Ishikawa (cell line): ENCODE measurements around the gene ZNF444.

Source experiments
- CEBPB ChIP-seq: IDR thresholded peaks from 2 replicates; pipeline ENCODE4 v1.6.1; 2012
- CREB1 ChIP-seq: IDR thresholded peaks from 2 replicates; pipeline ENCODE4 v1.6.1; 2012; ENCODE audit warnings: low read depth
- EGR1 ChIP-seq: IDR thresholded peaks from 2 replicates; pipeline ENCODE4 v1.6.1; 2012
- EP300 ChIP-seq: IDR thresholded peaks from 2 replicates; pipeline ENCODE4 v1.6.1; 2012; ENCODE audit warnings: borderline replicate concordance
- FOXM1 ChIP-seq: IDR thresholded peaks from 2 replicates; pipeline ENCODE4 v1.6.1; 2012; ENCODE audit warnings: low read depth, borderline replicate concordance
- NFIC ChIP-seq: IDR thresholded peaks from 2 replicates; pipeline ENCODE4 v1.6.1; 2012
- RAD21 ChIP-seq: IDR thresholded peaks from 2 replicates; pipeline ENCODE4 v1.6.1; 2012; ENCODE audit warnings: low read depth
- TAF1 ChIP-seq: IDR thresholded peaks from 2 replicates; pipeline ENCODE4 v1.6.1; 2012; ENCODE audit warnings: low read depth, mild to moderate bottlenecking
- TCF12 ChIP-seq: IDR thresholded peaks from 2 replicates; pipeline ENCODE4 v1.6.1; 2012; ENCODE audit warnings: low read depth
- TEAD4 ChIP-seq: IDR thresholded peaks from 2 replicates; pipeline ENCODE4 v1.6.1; 2012
- YY1 ChIP-seq: IDR thresholded peaks from 2 replicates; pipeline ENCODE4 v1.6.1; 2012; ENCODE audit warnings: low read depth
- ZBTB7A ChIP-seq: IDR thresholded peaks from 2 replicates; pipeline ENCODE4 v1.6.1; 2012; ENCODE audit warnings: low read depth
- TF ChIP-seq, protein P1 (sequence below): IDR thresholded peaks from 2 replicates; pipeline ENCODE4 v1.6.1; 2012
- TF ChIP-seq, protein P2 (sequence below): IDR thresholded peaks from 2 replicates; pipeline ENCODE4 v1.6.1; 2012; ENCODE audit warnings: low read depth, mild to moderate bottlenecking
- TF ChIP-seq, protein P3 (sequence below): IDR thresholded peaks from 2 replicates; pipeline ENCODE4 v1.6.1; 2012

The ZNF444 gene

DNA sequence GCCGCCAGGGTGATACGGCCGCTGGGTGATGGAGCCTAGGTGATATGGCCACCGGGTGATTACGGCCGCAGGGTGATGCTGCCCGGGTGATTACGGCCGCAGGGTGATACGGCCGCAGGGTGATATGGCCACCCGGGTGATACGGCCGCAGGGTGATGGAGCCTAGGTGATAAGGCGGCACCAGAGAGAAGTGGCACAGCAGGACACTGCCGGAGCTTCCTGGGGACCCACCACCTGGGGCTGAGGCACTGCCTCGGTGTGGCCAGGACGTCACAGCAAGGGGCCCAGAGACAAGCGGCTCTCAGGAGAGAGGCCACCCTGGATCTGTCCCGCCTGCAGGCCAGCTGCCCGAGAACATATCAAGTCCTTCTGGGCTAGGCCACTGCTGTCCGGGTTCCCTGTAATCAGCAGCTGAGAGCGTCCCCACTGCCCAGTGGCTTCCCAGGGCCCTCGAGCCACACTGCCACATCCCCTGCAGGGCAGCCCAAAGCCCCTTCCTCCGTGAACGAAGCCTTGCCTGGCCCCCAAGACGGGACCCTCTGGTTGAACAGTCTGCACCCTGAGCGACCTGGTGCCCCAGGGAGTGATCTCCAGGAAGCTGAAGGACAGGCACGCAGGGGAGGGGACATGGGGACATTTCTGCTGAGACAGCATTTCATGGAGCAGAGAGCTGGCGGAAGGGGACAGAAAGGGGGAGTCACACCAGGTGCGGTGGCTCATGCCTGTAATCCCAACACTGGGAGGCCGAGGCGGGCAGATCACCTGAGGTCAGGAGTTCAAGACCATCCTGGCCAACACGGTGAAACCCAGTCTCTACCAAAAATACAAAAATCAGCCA lies 42.1 kb upstream of the ZNF444 start:
- TF ChIP-seq, protein P1, sequence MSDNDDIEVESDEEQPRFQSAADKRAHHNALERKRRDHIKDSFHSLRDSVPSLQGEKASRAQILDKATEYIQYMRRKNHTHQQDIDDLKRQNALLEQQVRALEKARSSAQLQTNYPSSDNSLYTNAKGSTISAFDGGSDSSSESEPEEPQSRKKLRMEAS: no peak
- no peak for TF ChIP-seq TEAD4
- no peak for TF ChIP-seq TAF1
- TF ChIP-seq EP300: no peak
- no peak for TF ChIP-seq NFIC
- no peak for TF ChIP-seq CEBPB
- no peak for TF ChIP-seq FOXM1
- TF ChIP-seq TCF12: no peak
- no peak for TF ChIP-seq CREB1
- no peak for TF ChIP-seq YY1
- no peak for TF ChIP-seq EGR1
- TF ChIP-seq, protein P2, sequence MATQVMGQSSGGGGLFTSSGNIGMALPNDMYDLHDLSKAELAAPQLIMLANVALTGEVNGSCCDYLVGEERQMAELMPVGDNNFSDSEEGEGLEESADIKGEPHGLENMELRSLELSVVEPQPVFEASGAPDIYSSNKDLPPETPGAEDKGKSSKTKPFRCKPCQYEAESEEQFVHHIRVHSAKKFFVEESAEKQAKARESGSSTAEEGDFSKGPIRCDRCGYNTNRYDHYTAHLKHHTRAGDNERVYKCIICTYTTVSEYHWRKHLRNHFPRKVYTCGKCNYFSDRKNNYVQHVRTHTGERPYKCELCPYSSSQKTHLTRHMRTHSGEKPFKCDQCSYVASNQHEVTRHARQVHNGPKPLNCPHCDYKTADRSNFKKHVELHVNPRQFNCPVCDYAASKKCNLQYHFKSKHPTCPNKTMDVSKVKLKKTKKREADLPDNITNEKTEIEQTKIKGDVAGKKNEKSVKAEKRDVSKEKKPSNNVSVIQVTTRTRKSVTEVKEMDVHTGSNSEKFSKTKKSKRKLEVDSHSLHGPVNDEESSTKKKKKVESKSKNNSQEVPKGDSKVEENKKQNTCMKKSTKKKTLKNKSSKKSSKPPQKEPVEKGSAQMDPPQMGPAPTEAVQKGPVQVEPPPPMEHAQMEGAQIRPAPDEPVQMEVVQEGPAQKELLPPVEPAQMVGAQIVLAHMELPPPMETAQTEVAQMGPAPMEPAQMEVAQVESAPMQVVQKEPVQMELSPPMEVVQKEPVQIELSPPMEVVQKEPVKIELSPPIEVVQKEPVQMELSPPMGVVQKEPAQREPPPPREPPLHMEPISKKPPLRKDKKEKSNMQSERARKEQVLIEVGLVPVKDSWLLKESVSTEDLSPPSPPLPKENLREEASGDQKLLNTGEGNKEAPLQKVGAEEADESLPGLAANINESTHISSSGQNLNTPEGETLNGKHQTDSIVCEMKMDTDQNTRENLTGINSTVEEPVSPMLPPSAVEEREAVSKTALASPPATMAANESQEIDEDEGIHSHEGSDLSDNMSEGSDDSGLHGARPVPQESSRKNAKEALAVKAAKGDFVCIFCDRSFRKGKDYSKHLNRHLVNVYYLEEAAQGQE: no peak
- TF ChIP-seq, protein P3, sequence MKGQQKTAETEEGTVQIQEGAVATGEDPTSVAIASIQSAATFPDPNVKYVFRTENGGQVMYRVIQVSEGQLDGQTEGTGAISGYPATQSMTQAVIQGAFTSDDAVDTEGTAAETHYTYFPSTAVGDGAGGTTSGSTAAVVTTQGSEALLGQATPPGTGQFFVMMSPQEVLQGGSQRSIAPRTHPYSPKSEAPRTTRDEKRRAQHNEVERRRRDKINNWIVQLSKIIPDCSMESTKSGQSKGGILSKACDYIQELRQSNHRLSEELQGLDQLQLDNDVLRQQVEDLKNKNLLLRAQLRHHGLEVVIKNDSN: no peak
- no peak for TF ChIP-seq RAD21
- no peak for TF ChIP-seq ZBTB7A

DNA sequence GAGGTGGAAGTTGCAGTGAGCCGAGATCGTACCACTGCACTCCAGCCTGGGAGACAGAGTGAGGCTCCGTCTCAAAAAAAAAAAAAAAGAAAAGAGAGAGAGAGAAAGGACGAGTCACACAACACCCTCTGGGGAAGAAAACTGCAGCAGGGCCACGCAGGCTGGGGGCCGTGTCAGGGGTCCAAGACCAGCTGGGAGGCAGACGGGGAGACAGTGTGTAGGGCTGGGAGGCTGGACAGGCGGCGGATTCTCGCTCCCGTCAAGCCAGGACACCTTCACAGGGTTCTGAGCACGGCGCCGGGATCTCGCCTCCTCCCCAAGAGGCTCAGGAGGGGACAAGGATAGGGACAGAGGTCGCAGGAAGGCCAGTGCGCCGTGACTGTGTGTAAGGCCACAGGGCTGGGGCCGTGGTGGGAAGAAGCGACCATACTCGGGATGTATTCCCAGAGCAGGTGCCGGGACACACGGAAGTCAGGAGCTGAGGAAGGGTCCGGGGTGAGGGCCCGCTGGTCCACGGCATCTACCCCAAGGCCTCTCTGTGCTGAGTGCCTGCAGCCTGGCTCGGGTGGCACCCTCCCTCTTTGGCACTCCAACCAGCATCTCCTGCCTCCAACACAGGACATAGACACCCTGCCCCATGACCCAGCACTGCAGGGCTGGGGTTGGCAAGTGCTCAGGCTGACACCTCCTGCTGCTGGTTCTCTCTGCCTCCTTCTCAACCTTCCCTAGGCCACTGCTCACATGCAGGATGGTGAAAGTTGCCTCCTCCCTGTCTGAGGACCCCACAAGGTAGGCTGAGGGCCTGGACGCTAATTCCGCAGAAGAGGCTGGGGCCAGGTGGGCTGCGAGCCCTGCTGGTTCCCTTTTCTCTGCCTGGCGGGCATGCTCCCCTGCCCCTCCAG lies 41.2 kb upstream of the ZNF444 start:
- TF ChIP-seq NFIC (no peak), TEAD4 (no peak), EGR1 (no peak), FOXM1 (no peak), RAD21 (no peak), EP300 (no peak)
- TF ChIP-seq, protein P1: no peak

DNA sequence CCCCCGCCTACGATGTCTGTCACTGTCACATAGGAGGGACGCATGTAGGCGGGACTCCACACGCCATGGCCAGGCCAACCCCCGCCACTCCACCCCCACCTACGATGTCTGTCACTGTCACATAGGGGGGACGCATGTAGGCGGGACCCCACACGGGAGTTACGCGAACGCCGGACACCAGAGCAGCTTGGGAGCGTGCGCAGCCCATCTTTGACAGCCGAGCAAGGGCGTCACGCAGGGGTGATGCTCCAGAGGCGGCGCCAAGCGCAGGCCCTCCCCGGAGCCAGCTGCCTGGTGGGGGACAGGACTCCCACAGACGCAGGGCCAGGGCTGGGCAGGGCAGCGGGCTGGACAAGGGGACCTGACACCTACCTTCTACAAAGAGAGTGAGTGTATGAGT lies 40.0 kb upstream of the ZNF444 start:
- TF ChIP-seq YY1: no peak

DNA sequence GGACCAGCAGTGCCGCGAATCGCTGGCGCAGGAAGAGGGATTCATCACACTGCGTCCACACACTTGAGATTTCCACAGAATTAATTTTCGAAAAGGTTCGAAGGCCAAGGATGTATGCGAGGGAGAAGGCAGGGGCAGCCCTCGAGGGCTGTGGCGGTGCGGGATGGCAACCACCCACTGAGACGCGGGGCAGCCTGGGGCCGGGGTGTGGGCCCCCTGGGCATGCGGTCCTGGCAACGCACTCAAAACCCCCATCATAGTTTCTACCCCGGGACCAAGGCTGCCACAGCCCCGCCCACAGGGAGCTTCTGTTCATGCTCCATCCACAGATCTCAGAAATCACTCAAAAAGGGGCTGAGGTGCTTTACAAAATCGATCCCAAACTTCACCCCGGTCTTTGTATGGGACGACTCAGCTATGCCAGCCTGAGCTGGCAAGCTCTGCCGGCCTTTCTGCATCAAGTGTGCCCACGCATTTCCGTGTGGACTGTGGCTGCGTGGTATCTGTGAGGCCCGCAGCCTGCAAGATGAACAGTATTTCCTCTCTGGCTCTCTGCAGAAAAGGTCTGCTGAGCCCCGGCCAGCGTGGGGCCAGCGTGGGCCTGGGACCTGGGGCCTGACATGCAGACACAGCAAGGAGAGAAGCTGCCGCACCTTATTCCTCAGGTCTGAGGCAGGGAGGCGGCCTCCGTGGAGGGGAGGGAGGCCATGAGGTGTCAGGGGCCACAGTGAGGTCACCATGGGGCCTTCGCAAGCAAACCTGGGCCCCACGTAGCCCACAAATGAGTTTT lies 39.1 kb upstream of the ZNF444 start:
- no peak for TF ChIP-seq EP300
- no peak for TF ChIP-seq TAF1
- TF ChIP-seq, protein P2: no peak
- TF ChIP-seq ZBTB7A: no peak
- TF ChIP-seq RAD21: no peak
- no peak for TF ChIP-seq TEAD4
- TF ChIP-seq TCF12: no peak
- TF ChIP-seq NFIC: no peak
- no peak for TF ChIP-seq FOXM1
- no peak for TF ChIP-seq CREB1
- TF ChIP-seq YY1: no peak
- TF ChIP-seq CEBPB: no peak
- TF ChIP-seq EGR1: no peak
- TF ChIP-seq, protein P3: no peak
- TF ChIP-seq, protein P1: no peak

DNA sequence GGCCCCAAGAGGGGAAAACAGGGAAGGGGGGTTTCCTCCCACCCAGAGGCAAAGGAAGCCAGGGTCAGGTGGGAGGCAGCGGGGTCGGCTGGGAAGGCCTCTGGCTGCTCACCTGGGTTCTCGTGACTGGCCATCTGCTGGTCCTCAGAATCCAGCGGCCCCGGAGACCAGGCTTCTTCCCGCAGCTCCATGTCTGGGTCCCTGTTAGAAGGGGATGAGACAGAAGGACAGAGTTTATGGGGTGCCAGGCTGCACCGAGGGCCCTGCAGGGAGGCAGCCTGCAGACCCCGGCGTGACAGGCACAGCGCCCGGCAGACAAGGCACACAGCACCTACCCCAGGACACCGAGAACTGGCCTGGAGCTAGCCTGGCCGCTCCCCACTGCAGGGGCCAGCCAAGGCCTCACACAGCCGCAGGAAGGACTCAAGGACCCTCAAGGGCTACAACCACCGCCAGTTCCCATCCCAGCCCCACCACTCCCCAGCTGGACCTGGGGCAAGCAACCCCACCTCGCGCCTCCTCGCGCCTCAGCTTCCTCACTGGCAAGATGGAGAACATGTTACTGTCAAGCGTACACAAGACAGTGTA lies 38.0 kb upstream of the ZNF444 start:
- TF ChIP-seq ZBTB7A (no peak), TEAD4 (no peak), CEBPB (no peak), YY1 (no peak), CREB1 (no peak), RAD21 (no peak), EGR1 (no peak), EP300 (no peak), FOXM1 (no peak), NFIC (no peak), TAF1 (no peak), TCF12 (no peak)
- TF ChIP-seq, protein P1: no peak
- TF ChIP-seq, protein P2: no peak
